ENCODE measurements around the gene JMJD4. TPM values are rescaled to one million over a fixed set of nuclear protein-coding genes. Genes with fewer than 3 reads are reported as not detected.

Gene JMJD4
- total and polyA plus RNA-seq, 2 of the 8 experiments (the other 6 are each of a cell fraction or from before 2014, with no cell fraction given): 13.2 to 23.3 TPM

DNA sequence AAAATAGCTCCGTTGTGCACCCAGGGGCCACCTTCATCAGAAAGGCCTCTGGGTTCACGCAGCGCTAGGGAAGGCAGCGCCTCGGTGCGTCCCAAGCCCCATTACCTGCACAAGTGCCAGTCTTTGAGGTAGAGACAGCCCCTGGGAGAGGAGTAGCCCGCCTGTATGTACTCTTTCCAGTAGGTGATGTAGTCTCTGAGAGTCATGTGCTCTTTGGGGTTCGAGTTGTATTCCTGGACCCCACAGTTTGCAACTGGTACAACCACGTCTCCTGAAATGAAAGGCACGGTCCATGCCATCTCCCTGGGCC is 601 bp downstream of the JMJD4 start:
- no peak overlapping the region for H3K56ac ChIP-seq (replicated peaks; ENCODE audit: insufficient read length, low read depth, low read length)
- no peak overlapping the region for H2BK20ac ChIP-seq (ENCODE audit: low read length)
- no peak overlapping the region for H2BK15ac ChIP-seq (ENCODE audit: low read length)
- peaks cover 29% of the 10 kb centered on the region for H3K79me1 ChIP-seq (ENCODE audit: low read depth, low read length)
- ChIA-PET CTCF (ENCODE audit: partially characterized antibody) (interaction anchor here (1.0 to 1.9 kb wide), 2 partner anchors 10 to 28 kb away, joined by 3 to 6 read pairs; no protein-coding TSS in a partner anchor), POLR2A (ENCODE audit: partially characterized antibody) (interaction anchor here (0.6 to 2.0 kb wide), 4 partner anchors 10 to 564 kb away, joined by 3 to 4 read pairs (median 4); partner anchors contain the start of genes WNT9A and ZNF678)
- no peak overlapping the region for H3K14ac ChIP-seq (ENCODE audit: insufficient read length)
- H3K27ac ChIP-seq (ENCODE audit: low read depth, low read length): 0 out of 2 replicates have a peak overlapping the region, but pooled peaks have one; percentile 34
- no peaks in the 10 kb centered on the region for H3K9me3 ChIP-seq (ENCODE audit: insufficient read depth in 2 of 2, low read depth in 1 of 2, low read length in 1 of 2)
- no peak overlapping the region for H3K23ac ChIP-seq (ENCODE audit: insufficient read length)
- peaks cover 5 to 29% of the 10 kb centered on the region in 2 experiments for H4K20me1 ChIP-seq (replicated peaks in 1 of 2; ENCODE audit: control insufficient read depth in 1 of 2, insufficient read depth in 2 of 2, low read length in 2 of 2)
- no peak overlapping the region for H2BK120ac ChIP-seq (replicated peaks; ENCODE audit: low read depth, low read length)
- no peak overlapping the region for H2BK5ac ChIP-seq (ENCODE audit: low read depth, low read length)
- peak overlapping the region; percentile 71 to 92 (median 90) for H3K4me3 ChIP-seq (ENCODE audit: extremely low read depth in 1 of 4, insufficient read depth in 2 of 4, low read depth in 3 of 4, low read length in 4 of 4)
- 8% methylated on average over 10 of the region's 10 CpGs; no CpG with 5 or more reads in 1 of the 2 experiments for WGBS, 2 experiments (ENCODE audit: extremely low coverage in 1 of 2, insufficient coverage in 1 of 2, insufficient read length in 1 of 2, insufficient replicate concordance in 2 of 2, low coverage in 1 of 2, low lambda C conversion rate in 2 of 2, missing lambda C conversion rate in 1 of 2)
- no peak for FAIRE-seq
- DNase-seq (ENCODE audit: low read depth in 1 of 2, low spot score in 2 of 2): no peak
- H3K9ac ChIP-seq (replicated peaks in 1 of 4; ENCODE audit: extremely low read depth in 1 of 4, low read depth in 3 of 4, low read length in 3 of 4): peak overlapping the region in 3 of 4 experiments; percentile 46 to 74 (median 74); a peak in 5 of 7 replicates
- H3K23me2 ChIP-seq (ENCODE audit: low read depth, low read length): peaks cover 9% of the 10 kb centered on the region
- no peaks in the 10 kb centered on the region for H3K27me3 ChIP-seq (replicated peaks in 1 of 4; ENCODE audit: control insufficient read depth in 3 of 4, extremely low read depth in 1 of 4, insufficient read depth in 3 of 4, low read length in 3 of 4)
- H4K5ac ChIP-seq (ENCODE audit: insufficient read length, low read depth, low read length): no peak overlapping the region
- H4K8ac ChIP-seq (ENCODE audit: extremely low read depth, insufficient read depth, low read length): peak overlapping the region; percentile 91; the same call in 1 of the 2 replicates
- no peak overlapping the region for H3K4ac ChIP-seq (replicated peaks; ENCODE audit: insufficient read length, low read depth, low read length)
- H3K4me1 ChIP-seq (replicated peaks in 1 of 4; ENCODE audit: control insufficient read depth in 3 of 4, insufficient read depth in 4 of 4, low read length in 3 of 4): peaks cover 0 to 15% (median 10%) of the 10 kb centered on the region in 4 experiments; a peak in 6 of 7 replicates
- H2BK12ac ChIP-seq (ENCODE audit: low read depth, low read length): no peak overlapping the region
- no peak overlapping the region for H4K91ac ChIP-seq (replicated peaks; ENCODE audit: insufficient read length, low read length)
- peaks cover 6 to 51% of the 10 kb centered on the region in 2 experiments; a peak in 3 of 4 replicates for H3K79me2 ChIP-seq (ENCODE audit: control insufficient read depth in 1 of 2, insufficient read depth in 2 of 2, low read length in 2 of 2)
- H3K4me2 ChIP-seq (ENCODE audit: insufficient read depth in 1 of 2, low read depth in 2 of 2, low read length in 2 of 2): peak overlapping the region; percentile 92 to 93
- H3K36me3 ChIP-seq (ENCODE audit: control insufficient read depth in 2 of 4, insufficient read depth in 4 of 4, low read length in 3 of 4): peaks cover 6 to 25% (median 11%) of the 10 kb centered on the region in 4 experiments; a peak in 6 of 8 replicates
- no peak overlapping the region for H2AFZ ChIP-seq (ENCODE audit: low read length)
- H3K18ac ChIP-seq (ENCODE audit: extremely low read depth, low read length): no peak overlapping the region; the same call in 1 of the 2 replicates
- H2AK5ac ChIP-seq (ENCODE audit: low read depth, low read length): no peak overlapping the region
- no peak for TF ChIP-seq GTF2F1 (IDR thresholded peaks at IDR 0.05; ENCODE audit: borderline replicate concordance, low read depth, low read length)

All from H1 (cell line).